Astrocyte (in vitro differentiated cells and primary cell): Measurements from ENCODE around the gene WDPCP. TPM values are rescaled to one million over a fixed set of nuclear protein-coding genes. Genes with fewer than 3 reads are reported as not detected.

Experiments used
- DNase-seq: peaks from one replicate; pipeline ENCODE4 v3.0.0-alpha.2; 2010; ENCODE audit warnings: low read depth
- FAIRE-seq: peaks from 2 replicates; lab custom pipeline; 2011; peaks lifted over from hg19 to GRCh38; lab: Jason Lieb, UNC
- H2AFZ ChIP-seq: 2 replicates; pipeline ENCODE4 v1.6.0; 2012; ENCODE audit warnings: low read depth, low read length, inconsistent platforms
- H3K27ac ChIP-seq: 2 replicates; pipeline ENCODE4 v1.5.1; 2011; ENCODE audit warnings: low read depth, low read length, inconsistent platforms
- H3K27me3 ChIP-seq: 2 replicates; pipeline ENCODE4 v1.6.0; 2011; ENCODE audit warnings: low read length, inconsistent platforms; ENCODE audit not compliant: insufficient read depth
- H3K36me3 ChIP-seq: 2 replicates; pipeline ENCODE4 v1.5.1; 2011; ENCODE audit warnings: low read length, inconsistent platforms; ENCODE audit not compliant: insufficient read depth
- H3K4me1 ChIP-seq: 2 replicates; pipeline ENCODE4 v1.5.1; 2011; ENCODE audit warnings: low read length, inconsistent platforms; ENCODE audit not compliant: insufficient read depth
- H3K4me2 ChIP-seq: 2 replicates; pipeline ENCODE4 v1.6.0; 2012; ENCODE audit warnings: low read length, inconsistent platforms
- H3K4me3 ChIP-seq: 2 replicates; pipeline ENCODE4 v1.5.1; 2011; ENCODE audit warnings: low read depth, mild to moderate bottlenecking, low read length, inconsistent platforms; ENCODE audit not compliant: insufficient read depth
- H3K79me2 ChIP-seq: 2 replicates; pipeline ENCODE4 v1.6.0; 2012; ENCODE audit warnings: mild to moderate bottlenecking, low read length, inconsistent platforms; ENCODE audit not compliant: insufficient read depth
- H3K9ac ChIP-seq: 2 replicates; pipeline ENCODE4 v1.6.0; 2012; ENCODE audit warnings: mild to moderate bottlenecking, low read length, inconsistent platforms
- H3K9me3 ChIP-seq: 2 replicates; pipeline ENCODE4 v1.5.1; 2012; ENCODE audit warnings: low read depth, mild to moderate bottlenecking, low read length, inconsistent platforms; ENCODE audit not compliant: insufficient read depth
- H4K20me1 ChIP-seq: 2 replicates; pipeline ENCODE4 v1.6.0; 2012; ENCODE audit warnings: low read length, inconsistent platforms; ENCODE audit not compliant: insufficient read depth
- H3K27ac Mint-ChIP-seq: one replicate; pipeline ENCODE4 v1.8.0; 2021; ENCODE audit warnings: mild to moderate bottlenecking, mixed read lengths; ENCODE audit not compliant: unreplicated experiment
- H3K27me3 Mint-ChIP-seq: one replicate; pipeline ENCODE4 v1.8.0; 2021; ENCODE audit warnings: low read depth, mixed read lengths; ENCODE audit not compliant: unreplicated experiment
- H3K36me3 Mint-ChIP-seq: one replicate; pipeline ENCODE4 v1.8.0; 2021; ENCODE audit warnings: low read depth, mixed read lengths; ENCODE audit not compliant: unreplicated experiment
- H3K4me1 Mint-ChIP-seq: one replicate; pipeline ENCODE4 v1.8.0; 2021; ENCODE audit warnings: low read depth, mixed read lengths; ENCODE audit not compliant: unreplicated experiment
- H3K4me3 Mint-ChIP-seq: one replicate; pipeline ENCODE4 v1.8.0; 2021; ENCODE audit warnings: mild to moderate bottlenecking, moderate library complexity, mixed read lengths; ENCODE audit not compliant: unreplicated experiment
- H3K9me3 Mint-ChIP-seq: one replicate; pipeline ENCODE4 v1.8.0; 2021; ENCODE audit warnings: mild to moderate bottlenecking, mixed read lengths; ENCODE audit not compliant: unreplicated experiment
- EZH2 ChIP-seq: IDR thresholded peaks from 2 replicates; pipeline ENCODE4 v1.6.1; 2012; ENCODE audit warnings: mild to moderate bottlenecking, low read length, inconsistent platforms; ENCODE audit not compliant: insufficient read depth
- total RNA-seq: library from RNA; stranded (reverse); gene quantifications from 2 replicates; pipeline ENCODE4 v1.2.1, GENCODE V29; 2021
- TF ChIP-seq, protein P1 (sequence below): IDR thresholded peaks from 2 replicates; pipeline ENCODE4 v1.5.1; 2011; ENCODE audit warnings: low read depth, mild to moderate bottlenecking, inconsistent platforms, low read length, moderate library complexity; ENCODE audit not compliant: insufficient read depth

WDPCP gene
- total RNA-seq, 1 donor from 2014 or later, result 15.1 TPM

DNA sequence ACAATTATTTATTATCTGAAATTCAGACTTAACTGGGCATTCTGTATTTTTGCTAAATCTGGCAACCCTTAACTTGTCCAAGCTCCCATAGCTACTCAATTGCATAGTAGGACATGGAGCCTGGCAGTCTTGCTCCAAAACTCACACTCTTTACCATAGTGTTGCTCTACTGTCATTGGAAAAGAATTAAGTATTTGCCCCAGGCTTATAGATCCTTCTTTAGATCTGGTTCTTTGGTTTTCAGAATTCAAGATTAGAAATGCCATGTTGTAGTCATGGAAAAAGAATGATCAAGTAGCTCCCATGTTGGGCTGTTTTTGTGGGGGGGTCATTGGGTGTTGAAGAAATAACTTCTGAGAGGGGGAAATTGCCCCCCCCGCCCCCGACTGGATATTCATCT is 240.9 kb downstream of the WDPCP start:
- H3K9me3 Mint-ChIP-seq, result peaks cover 11% of the 10 kb centered on the region
- peaks cover 6% of the 10 kb centered on the region for H3K36me3 Mint-ChIP-seq
- Histone ChIP-seq H3K36me3 (no peaks in the 10 kb centered on the region), H3K9ac (no peak overlapping the region), H2AFZ (no peak overlapping the region), H3K4me1 (no peaks in the 10 kb centered on the region), H3K27ac (no peak overlapping the region), H4K20me1 (no peaks in the 10 kb centered on the region), H3K4me3 (no peak overlapping the region), H3K4me2 (no peak overlapping the region), H3K27me3 (no peaks in the 10 kb centered on the region), H3K9me3 (peaks cover 2% of the 10 kb centered on the region), H3K79me2 (no peaks in the 10 kb centered on the region)
- H3K27ac Mint-ChIP-seq, result no peak overlapping the region
- DNase-seq (no peak), FAIRE-seq (no peak)
- TF ChIP-seq, protein P1, sequence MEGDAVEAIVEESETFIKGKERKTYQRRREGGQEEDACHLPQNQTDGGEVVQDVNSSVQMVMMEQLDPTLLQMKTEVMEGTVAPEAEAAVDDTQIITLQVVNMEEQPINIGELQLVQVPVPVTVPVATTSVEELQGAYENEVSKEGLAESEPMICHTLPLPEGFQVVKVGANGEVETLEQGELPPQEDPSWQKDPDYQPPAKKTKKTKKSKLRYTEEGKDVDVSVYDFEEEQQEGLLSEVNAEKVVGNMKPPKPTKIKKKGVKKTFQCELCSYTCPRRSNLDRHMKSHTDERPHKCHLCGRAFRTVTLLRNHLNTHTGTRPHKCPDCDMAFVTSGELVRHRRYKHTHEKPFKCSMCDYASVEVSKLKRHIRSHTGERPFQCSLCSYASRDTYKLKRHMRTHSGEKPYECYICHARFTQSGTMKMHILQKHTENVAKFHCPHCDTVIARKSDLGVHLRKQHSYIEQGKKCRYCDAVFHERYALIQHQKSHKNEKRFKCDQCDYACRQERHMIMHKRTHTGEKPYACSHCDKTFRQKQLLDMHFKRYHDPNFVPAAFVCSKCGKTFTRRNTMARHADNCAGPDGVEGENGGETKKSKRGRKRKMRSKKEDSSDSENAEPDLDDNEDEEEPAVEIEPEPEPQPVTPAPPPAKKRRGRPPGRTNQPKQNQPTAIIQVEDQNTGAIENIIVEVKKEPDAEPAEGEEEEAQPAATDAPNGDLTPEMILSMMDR, result no peak
- TF ChIP-seq EZH2, result no peak
- H3K27me3 Mint-ChIP-seq, result no peaks in the 10 kb centered on the region
- no peaks in the 10 kb centered on the region for H3K4me1 Mint-ChIP-seq
- no peak overlapping the region for H3K4me3 Mint-ChIP-seq

GRCh38 chr2:63346411-63346810 is 241.9 kb downstream of the WDPCP start:
- Mint-ChIP-seq H3K4me1 (no peaks in the 10 kb centered on the region), H3K27ac (no peak overlapping the region), H3K4me3 (no peak overlapping the region), H3K9me3 (peaks cover 11% of the 10 kb centered on the region), H3K36me3 (peaks cover 4% of the 10 kb centered on the region), H3K27me3 (no peaks in the 10 kb centered on the region)
- no peak for FAIRE-seq
- no peak for TF ChIP-seq EZH2
- TF ChIP-seq, protein P1, result no peak
- Histone ChIP-seq H3K9ac (no peak overlapping the region), H3K27ac (no peak overlapping the region), H3K4me3 (no peak overlapping the region), H3K79me2 (no peaks in the 10 kb centered on the region), H3K9me3 (peaks cover 2% of the 10 kb centered on the region), H3K27me3 (no peaks in the 10 kb centered on the region), H3K4me1 (no peaks in the 10 kb centered on the region), H2AFZ (no peak overlapping the region), H3K4me2 (no peak overlapping the region), H4K20me1 (no peaks in the 10 kb centered on the region), H3K36me3 (no peaks in the 10 kb centered on the region)
- DNase-seq, result no peak

GRCh38 chr2:63345285-63345633 is 243.0 kb downstream of the WDPCP start:
- Histone ChIP-seq H3K27me3 (no peaks in the 10 kb centered on the region), H4K20me1 (no peaks in the 10 kb centered on the region), H3K9ac (no peak overlapping the region), H3K9me3 (peaks cover 2% of the 10 kb centered on the region), H3K4me1 (no peaks in the 10 kb centered on the region), H2AFZ (no peak overlapping the region), H3K36me3 (no peaks in the 10 kb centered on the region), H3K4me3 (no peak overlapping the region), H3K4me2 (no peak overlapping the region), H3K79me2 (no peaks in the 10 kb centered on the region), H3K27ac (no peak overlapping the region)
- DNase-seq, result no peak
- Mint-ChIP-seq H3K4me1 (no peaks in the 10 kb centered on the region), H3K27me3 (no peaks in the 10 kb centered on the region), H3K36me3 (peaks cover 4% of the 10 kb centered on the region), H3K9me3 (peaks cover 11% of the 10 kb centered on the region), H3K4me3 (no peak overlapping the region), H3K27ac (no peak overlapping the region)
- FAIRE-seq, result no peak
- TF ChIP-seq, protein P1, result no peak
- TF ChIP-seq EZH2, result no peak
